ENCODE data around the gene DNAJB11.

DNAJB11 gene

GRCh38 chr3:186598108-186598784 lies 27.7 kb downstream of the DNAJB11 start:
- DNase-seq: no peak

GRCh38 chr3:186598794-186599141 lies 28.2 kb downstream of the DNAJB11 start:
- no peak for DNase-seq

- no peak for DNase-seq
Observed at GRCh38 chr3:186599142-186599784, 28.7 kb downstream of the DNAJB11 start.

- DNase-seq: no peak
Observed at GRCh38 chr3:186599785-186600166, 29.3 kb downstream of the DNAJB11 start.

- no peak for DNase-seq
Observed at GRCh38 chr3:186600896-186601295, 30.4 kb downstream of the DNAJB11 start.

GRCh38 chr3:186603159-186603558 lies 32.6 kb downstream of the DNAJB11 start:
- DNase-seq: no peak

- no peak for DNase-seq
Observed at GRCh38 chr3:186605078-186605477, 34.6 kb downstream of the DNAJB11 start.

GRCh38 chr3:186605561-186606545 lies 35.3 kb downstream of the DNAJB11 start:
- DNase-seq: no peak

GRCh38 chr3:186608624-186609215 lies 38.2 kb downstream of the DNAJB11 start:
- DNase-seq: no peak

- no peak for DNase-seq
Observed at GRCh38 chr3:186609247-186609868, 38.8 kb downstream of the DNAJB11 start.

GRCh38 chr3:186612065-186612464 lies 41.5 kb downstream of the DNAJB11 start:
- no peak for DNase-seq

GRCh38 chr3:186612721-186613636 lies 42.5 kb downstream of the DNAJB11 start, which contains the start of gene AHSG:
Gene AHSG (plus strand): TSS chr3:186613060. CDS start chr3:186613142, 82 bp downstream.
- DNase-seq: no peak

GRCh38 chr3:186613637-186614265 lies 43.2 kb downstream of the DNAJB11 start:
- no peak for DNase-seq

- DNase-seq: no peak
Observed at GRCh38 chr3:186614266-186614596, 43.7 kb downstream of the DNAJB11 start.

GRCh38 chr3:186614597-186615483 lies 44.3 kb downstream of the DNAJB11 start:
- DNase-seq: peak; percentile 43

GRCh38 chr3:186616299-186616617 lies 45.7 kb downstream of the DNAJB11 start:
- no peak for DNase-seq

- DNase-seq: peak; percentile 72
Observed at GRCh38 chr3:186617036-186617946, 46.8 kb downstream of the DNAJB11 start.

- no peak for DNase-seq
Observed at GRCh38 chr3:186618318-186618938, 47.9 kb downstream of the DNAJB11 start.

- no peak for DNase-seq
Observed at GRCh38 chr3:186619787-186620212, 49.3 kb downstream of the DNAJB11 start.
